NT2/D1 (cell line): ENCODE data around the gene HDGFL2.

Experiments
- YY1 ChIP-seq: IDR thresholded peaks from 2 replicates; pipeline ENCODE4 v1.6.1; 2011; ENCODE audit not compliant: insufficient read length, insufficient read depth
- ZNF274 ChIP-seq: IDR thresholded peaks from 2 replicates; pipeline ENCODE4 v1.6.1; 2011; ENCODE audit warnings: mild to moderate bottlenecking, low read depth, low read length

GRCh38 chr19:4504297-4504701 lies 32.2 kb downstream of the HDGFL2 start:
- no peak for TF ChIP-seq YY1
- no peak for TF ChIP-seq ZNF274
